Muscle of leg (tissue), 11 donors: ENCODE measurements around the gene HYAL2. TPM values are rescaled to one million over a fixed set of nuclear protein-coding genes. Genes with fewer than 3 reads are reported as not detected.
A peak's percentile ranks its signal among the peaks of the same experiment; 100 is the strongest.
"Not testable (repeated sequence)": the region's sequence is repeated elsewhere in the genome, so short reads cannot be mapped to it uniquely, and the experiment has no call there.

Experiments used
- DNase-seq: peaks from one replicate; pipeline ENCODE4 v3.0.0; 2013
- H3K27ac ChIP-seq: one replicate; pipeline ENCODE4 v1.5.1; 2013; ENCODE audit warnings: mild to moderate bottlenecking, low read length, control low read depth
- H3K27me3 ChIP-seq: one replicate; pipeline ENCODE4 v1.6.1; 2013; ENCODE audit warnings: low read length; ENCODE audit not compliant: control insufficient read depth, insufficient read depth
- H3K36me3 ChIP-seq: one replicate; pipeline ENCODE4 v1.6.1; 2013; ENCODE audit warnings: low read length; ENCODE audit not compliant: control insufficient read depth, insufficient read depth
- H3K4me1 ChIP-seq: one replicate; pipeline ENCODE4 v1.6.1; 2013; ENCODE audit warnings: low read length; ENCODE audit not compliant: control insufficient read depth, insufficient read depth
- H3K4me3 ChIP-seq: one replicate; pipeline ENCODE4 v1.5.1; 2013; ENCODE audit warnings: low read length, control low read depth
- H3K9me3 ChIP-seq: replicated peaks from 2 replicates; pipeline ENCODE4 v1.6.1; 2013; ENCODE audit warnings: low read depth, low read length; ENCODE audit not compliant: control insufficient read depth
- WGBS: methylation state at CpG from one replicate; pipeline ENCODE4 v1.1.5; 2013; ENCODE audit warnings: missing lambda C conversion rate; ENCODE audit not compliant: insufficient coverage; 5-methylcytosine and 5-hydroxymethylcytosine counted together
- polyA plus RNA-seq, 8 donors: library from polyadenylated mRNA; unstranded; fragments of 120-200 nt; gene quantifications; one replicate each; pipeline versions ENCODE4 v1.2.1 to v1.2.3, GENCODE V29; 2013; ENCODE audit warnings: inconsistent platforms in 1 of 8, low replicate concordance in 1 of 8; ENCODE audit not compliant: insufficient read length in 8 of 8, insufficient read depth in 1 of 8
- total RNA-seq: library from RNA; stranded (reverse); fragments of 120-200 nt; gene quantifications from one replicate; pipeline ENCODE4 v1.2.4, GENCODE V29; 2013

Gene HYAL2
- total and polyA plus RNA-seq, 9 donors = 34.3 to 51.6 (median 47.7) TPM

GRCh38 chr3:50278880-50279224 lies 43.7 kb downstream of the HYAL2 start, which contains the start of gene LSMEM2:
Gene LSMEM2, plus strand, starts transcription at chr3:50279087. Its CDS starts 27 bp downstream, at chr3:50279114.
- Histone ChIP-seq H3K36me3 (peaks cover 19% of the 10 kb centered on the region), H3K4me1 (peaks cover 15% of the 10 kb centered on the region), H3K27me3 (peaks cover 33% of the 10 kb centered on the region), H3K4me3 (peak within 1 kb of the TSS; percentile 7), H3K27ac (peak within 1 kb of the TSS; percentile 90), H3K9me3 (no peaks in the 10 kb centered on the region)
- 38% methylated on average over 1 of the region's 2 CpGs for WGBS
- DNase-seq = peak; percentile 66

DNA sequence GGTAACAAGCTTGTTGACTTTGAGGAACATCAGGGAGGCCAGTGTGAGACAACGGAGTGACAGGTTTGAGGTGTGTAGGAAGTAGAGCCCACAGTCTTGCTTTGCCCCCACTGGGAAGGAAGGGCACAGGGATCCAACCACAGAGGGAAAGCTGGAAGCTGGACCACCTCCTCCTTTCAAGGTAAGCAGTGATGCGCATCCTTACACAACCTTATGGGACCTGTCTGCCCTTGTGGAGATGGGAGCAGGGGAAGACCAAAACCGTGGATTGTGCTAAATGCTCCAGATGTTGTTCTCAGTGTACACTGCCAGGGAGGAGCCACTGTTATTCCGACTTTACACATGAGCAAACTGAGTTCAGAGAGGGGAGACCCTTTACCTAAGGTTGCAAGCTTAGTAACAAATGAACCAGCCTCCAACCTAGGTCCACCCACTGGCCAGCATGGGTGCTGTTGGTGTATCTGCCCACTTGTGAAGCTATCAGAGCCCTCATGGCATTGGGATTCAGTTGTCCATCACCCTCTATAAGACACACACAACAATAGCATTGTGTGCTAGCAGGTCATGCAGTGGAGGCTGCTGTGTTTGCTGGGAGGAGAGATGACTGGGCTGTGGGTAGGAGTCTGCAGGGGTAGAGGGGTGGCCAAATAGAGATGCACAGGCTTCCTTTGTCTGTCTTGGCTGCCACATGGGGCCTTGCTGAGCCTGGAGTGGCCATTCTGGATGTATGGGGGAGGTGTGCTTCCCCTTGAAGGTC lies 44.2 kb downstream of the HYAL2 start:
- Histone ChIP-seq H3K36me3 (peaks cover 21% of the 10 kb centered on the region), H3K4me3 (no peak overlapping the region), H3K27me3 (peaks cover 39% of the 10 kb centered on the region), H3K9me3 (no peaks in the 10 kb centered on the region), H3K4me1 (peaks cover 19% of the 10 kb centered on the region), H3K27ac (peak overlapping the region; percentile 90)
- no peak for DNase-seq
- WGBS = 60% methylated on average over 1 of the region's 4 CpGs

GRCh38 chr3:50276762-50277101 lies 45.8 kb downstream of the HYAL2 start:
- no peak overlapping the region for H3K4me3 ChIP-seq

GRCh38 chr3:50275996-50276761 lies 46.4 kb downstream of the HYAL2 start:
- peaks cover 30% of the 10 kb centered on the region for H3K4me1 ChIP-seq

More at GRCh38 chr3:50276762-50277101, 45.8 kb downstream of the HYAL2 start:
- H3K36me3 ChIP-seq = peaks cover 24% of the 10 kb centered on the region
- H3K27me3 ChIP-seq = peaks cover 43% of the 10 kb centered on the region
- H3K27ac ChIP-seq = no peak overlapping the region
- no peaks in the 10 kb centered on the region for H3K9me3 ChIP-seq
- WGBS = 85% methylated on average over 17 of the region's 17 CpGs
- no peak for DNase-seq
- peaks cover 24% of the 10 kb centered on the region for H3K4me1 ChIP-seq

GRCh38 chr3:50275141-50275995 lies 47.2 kb downstream of the HYAL2 start:
- Histone ChIP-seq H3K27me3 (peaks cover 43% of the 10 kb centered on the region), H3K36me3 (peaks cover 34% of the 10 kb centered on the region), H3K4me3 (no peak overlapping the region), H3K4me1 (peaks cover 38% of the 10 kb centered on the region), H3K27ac (no peak overlapping the region), H3K9me3 (no peaks in the 10 kb centered on the region)
- DNase-seq = no peak
- 27% methylated on average over 64 of the region's 65 CpGs for WGBS

More at GRCh38 chr3:50275996-50276761, 46.4 kb downstream of the HYAL2 start:
- Histone ChIP-seq H3K27me3 (peaks cover 43% of the 10 kb centered on the region), H3K4me3 (no peak overlapping the region), H3K36me3 (peaks cover 29% of the 10 kb centered on the region), H3K27ac (no peak overlapping the region), H3K9me3 (no peaks in the 10 kb centered on the region)
- no peak for DNase-seq
- WGBS = 28% methylated on average over 79 of the region's 79 CpGs

GRCh38 chr3:50274371-50275104 lies 48.0 kb downstream of the HYAL2 start:
- no peak for DNase-seq
- 21% methylated on average over 16 of the region's 26 CpGs for WGBS
- Histone ChIP-seq H3K27ac (no peak overlapping the region), H3K36me3 (peaks cover 34% of the 10 kb centered on the region), H3K4me1 (peaks cover 46% of the 10 kb centered on the region), H3K9me3 (no peaks in the 10 kb centered on the region), H3K27me3 (peaks cover 43% of the 10 kb centered on the region), H3K4me3 (no peak overlapping the region)

GRCh38 chr3:50273689-50274065 lies 48.9 kb downstream of the HYAL2 start:
- no peak overlapping the region for H3K4me3 ChIP-seq
- H3K4me1 ChIP-seq = peaks cover 49% of the 10 kb centered on the region
- no peak for DNase-seq
- 48% methylated on average over 19 of the region's 31 CpGs for WGBS
- no peak overlapping the region for H3K27ac ChIP-seq
- peaks cover 43% of the 10 kb centered on the region for H3K27me3 ChIP-seq
- peaks cover 34% of the 10 kb centered on the region for H3K36me3 ChIP-seq
- H3K9me3 ChIP-seq = no peaks in the 10 kb centered on the region

DNA sequence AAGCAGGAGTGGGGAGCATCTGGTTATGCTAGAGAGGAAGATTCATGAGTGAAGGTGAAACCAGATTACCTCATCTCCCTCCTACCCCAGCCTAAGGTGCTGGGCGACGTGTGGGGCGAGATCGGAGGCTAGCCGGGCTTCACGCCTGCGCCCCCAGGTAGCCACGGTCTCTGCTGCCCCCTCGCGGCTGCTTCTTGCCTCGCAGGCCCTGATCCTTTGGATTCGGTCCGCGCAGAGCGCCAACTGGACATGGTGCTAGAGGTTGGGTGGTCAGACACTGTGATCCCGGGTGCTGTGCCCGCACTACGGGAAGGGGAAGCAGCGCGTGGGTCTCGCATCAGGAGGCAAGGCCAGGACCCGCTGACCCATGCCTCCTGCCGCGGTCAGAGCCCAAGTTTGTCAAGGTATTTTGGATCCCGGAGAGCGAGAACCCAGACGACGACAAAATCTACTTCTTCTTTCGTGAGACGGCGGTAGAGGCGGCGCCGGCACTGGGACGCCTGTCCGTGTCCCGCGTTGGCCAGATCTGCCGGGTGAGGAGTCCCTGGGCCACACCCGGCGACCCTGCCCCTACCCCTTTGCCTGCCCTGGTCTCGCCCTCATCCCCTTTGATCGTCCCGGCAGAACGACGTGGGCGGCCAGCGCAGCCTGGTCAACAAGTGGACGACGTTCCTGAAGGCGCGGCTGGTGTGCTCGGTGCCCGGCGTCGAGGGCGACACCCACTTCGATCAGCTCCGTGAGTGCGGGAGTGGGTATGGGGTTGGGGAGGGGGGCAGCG lies 49.4 kb downstream of the HYAL2 start:
- peak; percentile 82 for DNase-seq
- H3K27ac ChIP-seq = no peak overlapping the region
- H3K27me3 ChIP-seq = peaks cover 43% of the 10 kb centered on the region
- no peaks in the 10 kb centered on the region for H3K9me3 ChIP-seq
- peak overlapping the region; percentile 25 for H3K4me3 ChIP-seq
- peaks cover 34% of the 10 kb centered on the region for H3K36me3 ChIP-seq
- WGBS = 10% methylated on average over 58 of the region's 61 CpGs
- peaks cover 49% of the 10 kb centered on the region for H3K4me1 ChIP-seq

DNA sequence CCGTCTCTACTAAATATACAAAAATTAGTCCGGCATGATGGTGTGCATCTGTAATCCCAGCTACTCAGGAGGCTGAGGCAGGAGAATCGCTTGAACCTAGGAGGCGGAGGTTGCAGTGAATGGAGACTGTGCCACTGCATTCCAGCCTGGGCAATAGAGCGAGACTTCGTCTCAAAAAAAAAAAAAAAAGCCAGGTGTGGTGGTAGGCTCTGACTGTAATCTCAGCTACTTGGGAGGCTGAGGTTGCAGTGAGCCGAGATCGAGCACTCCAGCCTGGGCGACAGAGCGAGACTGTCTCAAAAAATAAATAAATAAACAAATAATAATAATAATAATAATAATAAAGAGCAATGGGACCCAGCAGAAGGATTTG lies 50.0 kb downstream of the HYAL2 start:
- 77% methylated on average over 2 of the region's 10 CpGs for WGBS
- peaks cover 53% of the 10 kb centered on the region for H3K4me1 ChIP-seq

More for the DNA sequence above, 50.0 kb downstream of the HYAL2 start:
- H3K27ac ChIP-seq, H3K4me3 ChIP-seq, H3K9me3 ChIP-seq, DNase-seq: not testable (repeated sequence)
- Histone ChIP-seq H3K36me3 (peaks cover 34% of the 10 kb centered on the region), H3K27me3 (peaks cover 43% of the 10 kb centered on the region)
